GM23338 (cell line): ENCODE data around the gene ROCK1. TPM values are rescaled to one million over a fixed set of nuclear protein-coding genes. Genes with fewer than 3 reads are reported as not detected.

Experiments
- ATAC-seq: fragments of 200-7000 bp; cut with Tn5 transposase; 3 replicates; pipeline ENCODE4 v1.9.1; 2020
- DNase-seq: peaks from one replicate; pipeline ENCODE4 v3.0.0-alpha.2; 2015; ENCODE audit warnings: low spot score
- H2AFZ ChIP-seq: fragments of 200-600 bp; sonication (generic); 2 replicates; pipeline ENCODE4 v1.8.0; 2016; ENCODE audit warnings: antibody characterized with exemption, mild to moderate bottlenecking, moderate library complexity
- H3F3A ChIP-seq: fragments of 200-600 bp; sonication (generic); replicated peaks from 2 replicates; pipeline ENCODE4 v1.8.0; 2017; ENCODE audit warnings: antibody characterized with exemption, mixed run types, low read depth
- H3K27ac ChIP-seq: fragments of 200-600 bp; sonication (generic); 2 replicates; pipeline ENCODE4 v1.6.1; 2016; ENCODE audit warnings: low read depth
- H3K27me3 ChIP-seq: fragments of 200-600 bp; sonication (generic); 2 replicates; pipeline ENCODE4 v1.8.0; 2016; ENCODE audit warnings: mild to moderate bottlenecking, mixed run types, moderate library complexity; ENCODE audit not compliant: insufficient read depth
- H3K36me3 ChIP-seq: fragments of 200-600 bp; sonication (generic); 2 replicates; pipeline ENCODE4 v1.8.0; 2016; ENCODE audit warnings: mild to moderate bottlenecking; ENCODE audit not compliant: insufficient read depth
- H3K4me1 ChIP-seq: fragments of 200-600 bp; sonication (generic); 2 replicates; pipeline ENCODE4 v1.8.0; 2016; ENCODE audit warnings: mild to moderate bottlenecking, moderate library complexity; ENCODE audit not compliant: insufficient read depth
- H3K4me2 ChIP-seq: fragments of 200-600 bp; sonication (generic); 2 replicates; pipeline ENCODE4 v1.7.1; 2017; ENCODE audit warnings: mixed run types
- H3K4me3 ChIP-seq: fragments of 200-600 bp; sonication (generic); 2 replicates; pipeline ENCODE4 v1.6.1; 2016; ENCODE audit warnings: mixed run types
- H3K79me2 ChIP-seq: fragments of 200-600 bp; sonication (generic); replicated peaks from 2 replicates; pipeline ENCODE4 v1.8.0; 2017; ENCODE audit warnings: mild to moderate bottlenecking; ENCODE audit not compliant: insufficient read depth
- H3K9me2 ChIP-seq: fragments of 200-600 bp; sonication (generic); 2 replicates; pipeline ENCODE4 v1.8.0; 2017; ENCODE audit not compliant: insufficient read depth
- H4K20me1 ChIP-seq: fragments of 200-600 bp; sonication (generic); replicated peaks from 2 replicates; pipeline ENCODE4 v1.8.0; 2017; ENCODE audit warnings: mild to moderate bottlenecking; ENCODE audit not compliant: insufficient read depth
- H3K27ac Mint-ChIP-seq: 2 replicates; pipeline ENCODE4 v1.8.0; 2020; ENCODE audit warnings: inconsistent platforms, mild to moderate bottlenecking, moderate library complexity, mixed read lengths
- H3K27me3 Mint-ChIP-seq: 3 replicates; pipeline ENCODE4 v1.8.0; 2022; ENCODE audit warnings: low read depth, mild to moderate bottlenecking, moderate library complexity, mixed read lengths, inconsistent platforms; ENCODE audit not compliant: insufficient read depth, poor library complexity
- H3K36me3 Mint-ChIP-seq: 3 replicates; pipeline ENCODE4 v1.8.0; 2021; ENCODE audit warnings: low read depth, mild to moderate bottlenecking, inconsistent platforms, moderate library complexity, mixed read lengths
- H3K4me1 Mint-ChIP-seq: 3 replicates; pipeline ENCODE4 v1.8.0; 2020; ENCODE audit warnings: mild to moderate bottlenecking, inconsistent platforms, mixed read lengths
- H3K4me3 Mint-ChIP-seq: 3 replicates; pipeline ENCODE4 v1.8.0; 2021; ENCODE audit warnings: moderate library complexity, mild to moderate bottlenecking, inconsistent platforms, mixed read lengths
- H3K9me3 Mint-ChIP-seq: 3 replicates; pipeline ENCODE4 v1.8.0; 2020; ENCODE audit warnings: moderate library complexity, mild to moderate bottlenecking, inconsistent platforms, mixed read lengths
- CREB1 ChIP-seq: fragments of 250-450 bp; sonication (Bioruptor Pico); IDR thresholded peaks from 2 replicates; pipeline ENCODE4 v1.5.0; 2020; ENCODE audit warnings: low read depth, mild to moderate bottlenecking, moderate library complexity
- CTCF ChIP-seq, 2 experiments: fragments of 200-600 bp in 1 of 2; sonication (generic) in 1 of 2; conservative IDR thresholded peaks; 2 replicates each; pipeline versions ENCODE4 v1.5.1 to v1.6.1; 2016 to 2017; ENCODE audit warnings: antibody characterized with exemption in 2 of 2, low read depth in 2 of 2, mild to moderate bottlenecking in 2 of 2, moderate library complexity in 1 of 2
- EZH2 ChIP-seq: fragments of 200-600 bp; sonication (generic); IDR thresholded peaks from one replicate; pipeline ENCODE4 v1.8.0; 2017; ENCODE audit warnings: antibody characterized with exemption, mild to moderate bottlenecking, low read depth; ENCODE audit not compliant: unreplicated experiment
- JUNB ChIP-seq: IDR thresholded peaks from one replicate; pipeline ENCODE4 v1.6.1; 2016; ENCODE audit warnings: antibody characterized with exemption; ENCODE audit not compliant: unreplicated experiment
- NANOG ChIP-seq: IDR thresholded peaks from 2 replicates; pipeline ENCODE4 v1.6.1; 2016; ENCODE audit warnings: antibody characterized with exemption, borderline replicate concordance
- STAT1 ChIP-seq: IDR thresholded peaks from one replicate; pipeline ENCODE4 v1.6.1; 2016; ENCODE audit warnings: antibody characterized with exemption; ENCODE audit not compliant: unreplicated experiment
- ZNF114 ChIP-seq: fragments of 250-450 bp; sonication (Bioruptor Pico); IDR thresholded peaks from 2 replicates; pipeline ENCODE4 v1.5.0; 2020; ENCODE audit warnings: mild to moderate bottlenecking, moderate library complexity
- ZNF331 ChIP-seq: fragments of 250-450 bp; sonication (Bioruptor Pico); IDR thresholded peaks from 2 replicates; pipeline ENCODE4 v1.5.0; 2020; ENCODE audit warnings: low read depth, mild to moderate bottlenecking, moderate library complexity
- ZNF462 ChIP-seq: fragments of 250-450 bp; sonication (Bioruptor Pico); IDR thresholded peaks from 2 replicates; pipeline ENCODE4 v1.5.0; 2020; ENCODE audit warnings: mild to moderate bottlenecking, moderate library complexity
- polyA plus RNA-seq: library from polyadenylated mRNA; unstranded; fragments of >200 nt; fragmentation: Nextera tagmentation; extraction: Ambion mirVana; gene quantifications from 2 replicates; pipeline ENCODE4 v1.2.1, GENCODE V29; 2016
- total RNA-seq: library from RNA; depleted of rRNA; stranded (reverse); fragments of >200 nt; shearing (Covaris generic); gene quantifications from 2 replicates; pipeline ENCODE4 v1.2.3, GENCODE V29; 2014

Gene ROCK1
- total and polyA plus RNA-seq, 2 experiments from 2014 or later = 37.2 to 42.8 TPM

- no peak for TF ChIP-seq ZNF462 (CRISPR knock-in tag)
- TF ChIP-seq CTCF (conservative IDR thresholded peaks at IDR 0.05; ENCODE audit: low read depth in 2 of 2) = no peak
- TF ChIP-seq NANOG = no peak
These were observed 62.3 kb downstream of the ROCK1 start (continued) for GRCh38 chr18:21049306-21049705.

GRCh38 chr18:21047126-21047525, 64.5 kb downstream of the ROCK1 start:
- Histone ChIP-seq H3K4me3 (no peak overlapping the region), H3K4me1 (no peaks in the 10 kb centered on the region), H3K79me2 (peaks cover 18% of the 10 kb centered on the region), H3K4me2 (no peak overlapping the region), H3K27ac (no peak overlapping the region), H3K36me3 (no peaks in the 10 kb centered on the region), H3F3A (no peaks in the 10 kb centered on the region), H4K20me1 (no peaks in the 10 kb centered on the region), H3K9me2 (no peaks in the 10 kb centered on the region), H3K27me3 (no peaks in the 10 kb centered on the region), H2AFZ (no peak overlapping the region)
- H3K27me3 Mint-ChIP-seq = no peaks in the 10 kb centered on the region
- no peak overlapping the region for H3K27ac Mint-ChIP-seq
- DNase-seq (no peak), ATAC-seq (no peak)
- peaks cover 4% of the 10 kb centered on the region; the same call in 1 of the 3 replicates for H3K36me3 Mint-ChIP-seq
- H3K4me3 Mint-ChIP-seq = no peak overlapping the region
- H3K4me1 Mint-ChIP-seq = no peaks in the 10 kb centered on the region
- no peaks in the 10 kb centered on the region for H3K9me3 Mint-ChIP-seq
- no peak for TF ChIP-seq CREB1 (CRISPR knock-in tag)
- TF ChIP-seq ZNF331 = no peak
- no peak for TF ChIP-seq STAT1
- no peak for TF ChIP-seq EZH2
- no peak for TF ChIP-seq ZNF462 (CRISPR knock-in tag)
- no peak for TF ChIP-seq JUNB
- no peak for TF ChIP-seq ZNF114 (CRISPR knock-in tag)
